ENCODE measurements around the gene COL4A2.

Gene COL4A2

DNA sequence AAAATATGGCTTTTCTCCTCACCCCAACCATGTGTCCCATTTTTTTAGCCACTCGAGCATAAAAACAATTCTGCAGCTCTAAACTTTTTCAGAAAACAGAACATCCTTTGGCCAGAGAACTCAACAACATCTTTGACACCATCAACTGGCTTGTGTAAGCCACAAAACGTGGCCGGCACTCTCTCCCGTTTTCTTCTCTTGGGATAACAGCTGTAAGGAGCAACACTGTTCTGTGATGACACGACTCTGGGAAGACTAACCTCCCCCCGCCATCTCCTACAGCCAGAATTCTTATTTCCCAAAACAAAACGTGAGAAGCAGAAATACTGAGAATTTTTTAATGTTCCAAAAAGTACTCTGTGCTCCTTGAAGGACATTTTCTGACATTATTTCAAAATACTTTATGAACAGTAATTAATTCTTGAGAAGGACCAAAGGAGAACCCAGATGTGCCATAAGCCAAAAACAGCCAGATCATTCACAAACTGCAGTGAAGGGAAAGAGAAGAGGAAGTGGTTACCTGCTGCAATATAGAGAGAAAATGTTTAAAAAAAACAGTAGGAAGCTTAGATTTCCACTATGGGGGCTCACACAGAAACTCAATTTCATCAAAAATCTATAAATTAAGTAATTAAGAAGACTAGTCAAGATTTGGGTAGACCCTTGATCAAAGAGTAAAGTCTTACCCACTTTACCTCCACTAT is 25.9 kb upstream of the COL4A2 start:
- H3K4me1 Mint-ChIP-seq, result no peaks in the 10 kb centered on the region
- H3K9me3 Mint-ChIP-seq, result no peaks in the 10 kb centered on the region
- no peak overlapping the region for H3K27ac Mint-ChIP-seq
- no peak for DNase-seq (ENCODE audit: low spot score in 2 of 2)
- H3K36me3 Mint-ChIP-seq, result no peaks in the 10 kb centered on the region
- no peak overlapping the region for H3K4me3 Mint-ChIP-seq
- ATAC-seq, result no peak

DNA sequence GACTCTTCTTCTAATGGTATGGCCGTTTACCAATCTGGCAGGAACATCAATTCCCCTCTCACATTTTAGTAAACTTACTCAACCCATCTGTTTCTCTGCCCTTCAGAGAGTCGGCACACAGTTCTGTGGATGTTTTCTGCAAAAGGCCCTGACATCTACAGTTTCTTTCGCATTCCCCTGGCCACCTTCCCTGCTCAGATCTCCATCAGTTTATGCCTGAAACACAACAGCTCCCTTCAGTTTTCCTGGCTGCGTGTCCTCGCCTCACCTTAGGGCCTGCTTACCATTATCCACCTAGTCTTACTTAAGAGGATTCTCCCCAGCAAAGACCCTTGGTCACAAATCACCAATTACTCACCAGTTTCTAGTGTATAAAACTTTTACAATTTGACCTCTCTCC is 25.3 kb upstream of the COL4A2 start:
- H3K27ac Mint-ChIP-seq, result no peak overlapping the region

DNA sequence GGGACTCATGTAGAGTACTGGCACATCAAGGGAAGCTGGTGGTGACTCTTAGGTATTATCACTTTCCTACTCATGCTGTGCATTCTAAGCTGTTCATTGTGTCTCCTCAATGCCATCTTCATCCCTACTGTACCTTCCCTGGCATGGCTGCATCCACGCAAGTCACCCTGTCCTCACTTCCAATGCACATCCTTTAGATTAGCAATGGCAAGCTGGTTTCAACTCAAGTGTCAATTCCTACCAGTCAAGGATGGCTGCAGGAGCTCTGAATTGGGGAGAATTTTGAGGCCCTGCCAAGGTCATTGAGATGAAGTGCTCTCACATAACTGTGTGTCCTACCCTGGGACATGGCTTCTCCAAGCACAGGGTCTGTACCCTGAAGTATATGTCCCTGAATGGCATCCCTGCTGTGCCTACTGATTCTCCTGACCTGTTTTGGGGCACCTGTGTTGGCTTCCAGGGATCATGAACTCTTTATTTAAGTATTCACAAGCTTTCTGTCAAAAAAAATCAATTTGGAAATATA is 24.7 kb upstream of the COL4A2 start:
- H3K36me3 Mint-ChIP-seq, result no peaks in the 10 kb centered on the region
- H3K9me3 Mint-ChIP-seq, result no peaks in the 10 kb centered on the region
- DNase-seq (ENCODE audit: low spot score in 2 of 2), result no peak

More for the DNA sequence above, 25.3 kb upstream of the COL4A2 start:
- Mint-ChIP-seq H3K4me3 (no peak overlapping the region), H3K4me1 (no peaks in the 10 kb centered on the region), H3K9me3 (no peaks in the 10 kb centered on the region), H3K36me3 (no peaks in the 10 kb centered on the region)
- DNase-seq (ENCODE audit: low spot score in 2 of 2), result no peak
- ATAC-seq, result no peak

DNA sequence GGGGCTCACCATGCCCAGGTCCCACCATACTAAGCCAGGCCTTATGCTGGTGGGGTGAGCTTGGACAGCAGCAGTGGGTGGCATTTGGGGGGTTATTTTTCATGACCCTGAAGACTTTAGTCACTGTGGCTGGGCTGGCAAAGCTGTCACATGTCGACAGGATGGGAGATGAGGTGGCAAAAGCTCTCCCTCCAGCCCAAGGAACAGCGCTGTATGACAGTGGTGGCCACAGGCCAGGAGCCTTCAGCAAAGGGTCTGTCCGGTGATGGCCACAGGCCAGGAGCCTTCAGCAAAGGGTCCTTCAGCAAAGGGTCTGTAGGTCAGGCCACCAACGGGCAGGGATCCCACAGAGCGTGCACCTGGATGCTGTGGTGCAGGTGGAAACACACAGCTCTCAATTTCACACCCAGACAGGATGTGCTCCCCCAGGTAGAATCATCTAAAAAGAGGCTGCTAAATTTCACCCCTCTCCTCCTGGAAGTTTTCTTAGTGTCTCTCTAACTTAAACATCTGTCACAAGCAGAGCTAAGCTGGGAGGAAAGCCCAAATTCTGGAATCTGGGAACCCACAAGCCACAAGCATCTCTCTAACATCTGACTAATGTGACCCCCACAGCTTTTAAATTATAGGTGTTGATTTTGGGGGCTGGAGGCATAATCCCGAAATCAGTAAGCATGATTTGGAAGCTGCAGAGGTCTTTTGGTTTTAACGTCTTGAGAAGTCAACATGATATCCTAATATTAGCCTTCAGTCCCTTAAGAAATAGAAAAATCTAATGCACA is 23.2 kb upstream of the COL4A2 start:
- no peaks in the 10 kb centered on the region for H3K9me3 Mint-ChIP-seq
- H3K27ac Mint-ChIP-seq, result no peak overlapping the region
- no peaks in the 10 kb centered on the region for H3K4me1 Mint-ChIP-seq
- DNase-seq (ENCODE audit: low spot score in 2 of 2), result no peak
- no peak for ATAC-seq
- no peak overlapping the region for H3K4me3 Mint-ChIP-seq
- no peaks in the 10 kb centered on the region for H3K36me3 Mint-ChIP-seq

More for the DNA sequence above, 24.7 kb upstream of the COL4A2 start:
- Mint-ChIP-seq H3K4me3 (no peak overlapping the region), H3K4me1 (no peaks in the 10 kb centered on the region), H3K27ac (no peak overlapping the region)
- ATAC-seq, result no peak

DNA sequence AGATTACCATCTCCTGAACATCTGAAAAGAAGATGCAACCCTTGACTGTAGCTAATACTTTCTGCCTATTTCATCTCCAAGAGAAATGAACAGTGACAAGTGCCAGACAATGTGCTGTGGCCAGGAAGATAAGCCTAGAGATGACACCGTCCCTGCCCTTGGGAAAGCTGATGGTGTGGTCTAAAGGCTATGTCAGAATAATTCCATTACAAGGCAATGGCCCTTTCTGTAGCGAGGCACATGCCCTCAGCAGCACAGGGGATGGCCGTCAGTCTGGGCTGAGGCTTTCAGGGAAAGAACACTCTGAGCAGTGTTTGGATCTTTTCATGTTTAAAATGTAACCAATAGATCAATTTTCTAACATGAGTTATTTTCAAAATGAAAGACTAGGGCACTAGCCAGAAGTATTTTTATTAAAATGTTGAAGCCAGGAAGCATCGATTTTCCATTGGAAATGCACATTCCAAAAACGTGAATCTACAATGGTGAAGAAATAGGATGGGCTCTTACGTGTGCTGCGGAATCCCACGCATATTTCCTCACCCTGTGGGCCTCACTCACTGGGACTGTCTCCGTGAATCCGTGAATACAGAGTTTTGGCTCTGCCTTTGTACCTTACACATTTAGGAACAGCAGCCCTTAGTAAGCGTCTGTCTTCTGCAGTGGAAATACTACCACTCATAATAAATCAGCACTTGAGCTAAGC is 22.2 kb upstream of the COL4A2 start:
- H3K4me1 Mint-ChIP-seq, result no peaks in the 10 kb centered on the region
- ATAC-seq (no peak), DNase-seq (ENCODE audit: low spot score in 2 of 2) (no peak)
- H3K36me3 Mint-ChIP-seq, result no peaks in the 10 kb centered on the region
- H3K9me3 Mint-ChIP-seq, result no peaks in the 10 kb centered on the region
- no peak overlapping the region for H3K4me3 Mint-ChIP-seq
- no peak overlapping the region for H3K27ac Mint-ChIP-seq

DNA sequence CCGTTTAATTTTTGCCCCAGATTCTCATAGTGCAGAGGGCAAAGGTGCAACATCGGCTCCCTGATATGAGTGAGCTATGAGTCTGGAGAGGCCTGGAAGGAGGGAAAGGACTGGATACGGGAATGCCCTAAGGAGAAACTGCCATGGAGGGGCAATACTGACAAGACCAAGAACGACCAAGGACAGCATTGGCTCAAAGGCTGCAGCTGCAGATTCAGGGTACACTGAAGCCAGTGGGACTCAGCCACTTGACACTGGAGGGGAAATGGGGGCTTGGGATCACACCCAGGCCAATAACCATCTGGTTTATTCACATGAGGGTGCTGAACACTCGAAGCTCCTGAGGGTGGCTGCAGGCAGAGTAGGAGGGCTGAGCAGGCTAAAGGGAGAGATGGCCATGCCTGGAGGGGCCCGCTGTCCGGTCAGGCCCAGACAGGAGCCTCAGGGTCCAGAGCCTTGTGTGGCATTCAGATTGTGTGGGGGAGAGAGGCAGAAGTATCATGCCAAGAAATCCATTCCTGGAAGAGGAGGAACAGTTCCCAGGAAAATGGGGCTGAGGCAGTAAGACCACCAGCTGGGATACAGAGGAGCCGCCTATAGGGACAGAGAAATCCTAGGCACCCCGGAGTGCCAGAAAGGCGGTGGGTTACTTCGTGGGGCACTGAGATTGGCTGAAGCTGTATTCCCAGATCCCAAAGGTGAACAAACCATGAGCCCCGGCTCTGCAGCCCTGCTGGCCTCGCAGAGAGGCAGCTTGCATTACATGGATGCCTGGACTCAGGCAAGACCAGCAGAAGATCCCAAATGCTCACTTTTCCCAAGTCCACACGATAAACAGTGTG is 20.9 kb upstream of the COL4A2 start:
- H3K36me3 Mint-ChIP-seq, result no peaks in the 10 kb centered on the region
- H3K27ac Mint-ChIP-seq, result no peak overlapping the region
- H3K4me1 Mint-ChIP-seq, result no peaks in the 10 kb centered on the region
- H3K9me3 Mint-ChIP-seq, result peaks cover 2% of the 10 kb centered on the region
- DNase-seq (ENCODE audit: low spot score in 2 of 2) (no peak), ATAC-seq (no peak)
- no peak overlapping the region for H3K4me3 Mint-ChIP-seq

DNA sequence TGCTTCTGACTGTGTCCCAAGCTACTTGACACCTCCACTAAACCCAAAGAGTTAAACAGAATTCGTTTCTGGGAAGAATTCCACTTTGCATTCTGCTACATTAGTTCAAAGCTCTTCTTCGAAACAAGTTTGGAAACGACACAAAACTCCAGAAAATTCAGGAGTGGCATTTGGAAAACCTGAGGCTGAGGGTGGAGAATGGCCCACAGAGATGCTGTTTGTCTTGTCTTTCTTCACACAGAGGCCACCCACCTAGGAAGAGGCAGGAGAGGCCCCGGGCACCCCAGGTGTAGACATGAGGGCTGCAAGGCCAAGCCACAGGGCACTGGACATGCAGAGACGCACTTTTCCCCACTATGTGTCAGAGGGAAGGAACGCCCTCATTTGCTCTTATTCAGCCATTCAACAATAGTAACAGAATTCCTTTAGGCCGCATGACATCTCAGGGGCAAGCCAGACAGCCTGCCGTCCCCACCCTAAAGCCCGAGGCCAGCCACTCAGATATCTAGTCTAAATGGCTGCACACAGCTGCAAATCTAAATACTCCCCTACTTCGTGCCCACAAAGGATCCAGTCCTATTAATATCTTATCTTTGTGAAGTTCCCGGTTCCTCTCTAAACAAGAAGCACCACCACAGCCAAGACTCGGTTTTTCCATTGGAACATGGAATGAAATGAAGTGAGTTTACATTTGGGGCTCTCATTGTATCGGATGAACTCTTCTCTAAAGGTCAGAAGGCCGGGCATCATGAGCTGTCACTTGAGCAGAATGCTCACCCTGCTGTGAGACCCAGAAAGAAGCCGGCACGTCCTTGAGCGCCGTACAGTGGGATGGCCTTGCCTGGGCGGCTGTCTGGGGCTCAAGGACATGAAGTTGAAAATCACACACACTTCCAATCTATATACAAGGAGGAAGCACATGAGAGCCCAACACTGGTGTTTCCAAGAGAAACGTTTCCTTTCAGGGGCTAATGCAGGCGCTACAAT is 20.0 kb upstream of the COL4A2 start:
- Mint-ChIP-seq H3K9me3 (peaks cover 2% of the 10 kb centered on the region), H3K27ac (no peak overlapping the region), H3K4me1 (no peaks in the 10 kb centered on the region), H3K4me3 (no peak overlapping the region), H3K36me3 (no peaks in the 10 kb centered on the region)
- DNase-seq (ENCODE audit: low spot score in 2 of 2), result no peak
- no peak for ATAC-seq

DNA sequence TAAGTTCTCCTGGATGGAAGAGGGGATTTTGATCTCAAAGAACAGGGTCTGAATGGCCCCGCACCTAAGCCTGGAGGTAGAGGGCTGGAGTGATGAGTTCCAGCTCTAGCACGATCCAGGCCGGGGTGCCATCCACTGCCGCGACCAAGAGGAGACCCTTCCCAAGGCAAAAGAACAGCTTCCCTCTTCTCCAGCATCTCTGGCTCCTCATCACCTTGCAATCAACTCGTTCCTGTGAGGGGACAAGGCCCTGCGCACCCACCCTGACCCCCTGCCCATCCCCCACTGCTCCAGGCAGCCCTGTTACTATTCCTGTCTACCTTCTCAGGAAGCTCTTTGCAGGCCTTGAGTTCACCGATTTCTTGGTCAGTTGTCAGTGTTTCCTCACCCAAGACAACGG is 17.9 kb upstream of the COL4A2 start:
- DNase-seq (ENCODE audit: low spot score in 2 of 2), result no peak
- Mint-ChIP-seq H3K27ac (no peak overlapping the region), H3K4me3 (no peak overlapping the region), H3K4me1 (no peaks in the 10 kb centered on the region), H3K36me3 (no peaks in the 10 kb centered on the region), H3K9me3 (peaks cover 2% of the 10 kb centered on the region)
- ATAC-seq, result no peak

DNA sequence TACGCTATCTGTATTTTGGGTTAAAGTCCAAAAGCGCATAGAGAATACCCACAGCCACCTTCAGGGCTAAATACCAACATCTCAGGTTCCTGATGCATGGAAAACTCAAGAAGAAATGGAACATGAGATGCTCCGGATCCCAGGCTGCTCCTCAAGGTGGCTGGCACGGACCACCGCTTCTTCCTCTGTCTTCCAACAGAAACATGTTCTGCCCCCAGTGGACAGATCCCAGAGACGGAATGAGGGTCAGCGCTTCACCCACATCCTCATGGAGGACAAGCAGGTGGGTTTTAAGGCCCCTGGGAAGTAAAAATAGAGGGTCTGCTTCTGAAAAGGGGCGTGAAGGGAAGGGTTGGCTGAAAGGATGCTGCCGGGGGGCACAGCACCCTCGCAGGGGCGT is 17.4 kb upstream of the COL4A2 start:
- Mint-ChIP-seq H3K27ac (no peak overlapping the region), H3K4me3 (no peak overlapping the region), H3K4me1 (no peaks in the 10 kb centered on the region), H3K36me3 (no peaks in the 10 kb centered on the region), H3K9me3 (peaks cover 2% of the 10 kb centered on the region)
- ATAC-seq (no peak), DNase-seq (ENCODE audit: low spot score in 2 of 2) (no peak)

DNA sequence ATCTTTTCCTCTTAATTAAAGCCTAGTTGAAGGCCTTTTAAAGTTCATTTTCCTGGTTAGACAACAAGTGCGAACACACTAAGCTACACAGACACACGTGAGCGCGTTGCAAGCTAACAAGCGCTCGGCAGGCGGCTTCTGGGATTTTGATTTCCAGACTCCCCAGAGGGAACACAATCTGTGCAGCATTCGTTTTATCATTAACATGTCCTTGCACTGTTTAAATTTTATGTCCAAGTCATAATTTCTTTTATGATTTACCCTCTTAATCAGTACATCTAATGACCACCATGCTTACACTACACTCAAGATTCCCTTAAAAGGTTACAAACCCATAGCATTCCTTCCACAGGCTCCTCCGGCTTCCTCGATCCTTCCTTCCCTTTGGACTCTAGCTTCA is 16.9 kb upstream of the COL4A2 start:
- Mint-ChIP-seq H3K4me1 (no peaks in the 10 kb centered on the region), H3K9me3 (peaks cover 2% of the 10 kb centered on the region), H3K36me3 (no peaks in the 10 kb centered on the region), H3K27ac (no peak overlapping the region), H3K4me3 (no peak overlapping the region)
- no peak for DNase-seq (ENCODE audit: low spot score in 2 of 2)
- ATAC-seq, result no peak

DNA sequence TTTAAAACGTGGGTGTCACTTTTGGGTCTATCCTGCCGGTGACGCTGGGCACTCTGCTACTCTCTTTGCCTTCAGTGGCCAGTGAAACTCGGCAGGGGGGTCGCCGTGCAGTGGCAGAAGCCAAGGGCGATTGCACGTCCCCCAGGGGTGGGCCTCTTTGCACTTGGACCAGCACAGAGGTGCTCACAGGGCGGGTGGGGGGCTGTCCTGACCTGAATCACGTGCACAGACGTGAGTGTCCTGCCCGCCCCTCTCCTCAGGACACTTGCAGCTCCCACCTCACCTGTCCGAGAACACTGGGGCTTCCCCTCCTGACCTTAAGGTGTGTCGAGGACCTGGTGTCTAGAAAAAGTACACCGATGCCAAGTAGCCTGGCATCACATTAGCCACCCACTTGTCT is 16.3 kb upstream of the COL4A2 start:
- no peaks in the 10 kb centered on the region for H3K36me3 Mint-ChIP-seq
- no peak overlapping the region for H3K4me3 Mint-ChIP-seq
- DNase-seq (ENCODE audit: low spot score in 2 of 2), result no peak
- no peaks in the 10 kb centered on the region for H3K4me1 Mint-ChIP-seq
- H3K27ac Mint-ChIP-seq, result no peak overlapping the region
- peaks cover 2% of the 10 kb centered on the region for H3K9me3 Mint-ChIP-seq
- peak; percentile 13 for ATAC-seq

DNA sequence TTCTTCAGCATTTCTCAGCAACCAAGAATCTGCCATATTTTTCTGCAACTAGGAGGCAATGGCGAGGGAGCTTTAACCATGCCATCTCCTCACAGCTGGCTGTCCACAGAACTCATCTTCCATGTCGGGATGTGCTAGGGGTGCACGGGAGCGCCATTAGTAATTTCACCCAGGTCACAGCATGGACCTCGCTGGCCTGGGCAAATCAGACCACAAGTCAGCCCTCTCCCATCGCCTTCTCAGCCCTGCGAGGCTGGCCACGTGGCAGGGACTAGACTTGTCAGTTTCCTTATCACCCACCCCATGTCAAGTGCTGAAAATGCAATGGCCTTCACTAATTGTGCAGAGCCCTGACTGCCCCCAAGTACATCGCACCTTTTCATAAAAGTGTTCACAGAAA is 15.8 kb upstream of the COL4A2 start:
- Mint-ChIP-seq H3K9me3 (peaks cover 2% of the 10 kb centered on the region), H3K36me3 (no peaks in the 10 kb centered on the region), H3K27ac (no peak overlapping the region), H3K4me1 (no peaks in the 10 kb centered on the region), H3K4me3 (no peak overlapping the region)
- DNase-seq (ENCODE audit: low spot score in 2 of 2) (no peak), ATAC-seq (no peak)

DNA sequence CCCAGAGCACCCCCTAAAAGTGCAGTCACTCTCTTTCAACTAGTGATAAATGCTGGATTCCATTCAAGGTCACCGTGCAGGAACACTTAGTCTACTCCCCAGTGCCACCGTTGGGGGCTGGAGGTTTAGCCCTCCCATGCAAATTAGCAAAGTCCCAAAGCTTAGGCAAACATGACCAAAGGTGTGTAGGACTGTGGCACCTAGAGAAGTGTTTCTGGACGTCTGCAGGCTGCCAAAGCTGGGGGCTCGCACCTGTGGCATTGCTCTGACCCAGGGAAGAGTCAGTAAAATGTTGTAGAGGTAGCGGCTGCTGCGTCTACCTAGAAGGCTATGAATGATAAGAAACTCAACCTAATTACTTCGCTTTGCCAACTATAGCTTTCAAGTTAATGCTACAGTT is 14.0 kb upstream of the COL4A2 start:
- H3K9me3 Mint-ChIP-seq, result peaks cover 2% of the 10 kb centered on the region
- H3K27ac Mint-ChIP-seq, result no peak overlapping the region
- H3K36me3 Mint-ChIP-seq, result no peaks in the 10 kb centered on the region
- H3K4me1 Mint-ChIP-seq, result no peaks in the 10 kb centered on the region
- ATAC-seq (no peak), DNase-seq (ENCODE audit: low spot score in 2 of 2) (no peak)
- no peak overlapping the region for H3K4me3 Mint-ChIP-seq

DNA sequence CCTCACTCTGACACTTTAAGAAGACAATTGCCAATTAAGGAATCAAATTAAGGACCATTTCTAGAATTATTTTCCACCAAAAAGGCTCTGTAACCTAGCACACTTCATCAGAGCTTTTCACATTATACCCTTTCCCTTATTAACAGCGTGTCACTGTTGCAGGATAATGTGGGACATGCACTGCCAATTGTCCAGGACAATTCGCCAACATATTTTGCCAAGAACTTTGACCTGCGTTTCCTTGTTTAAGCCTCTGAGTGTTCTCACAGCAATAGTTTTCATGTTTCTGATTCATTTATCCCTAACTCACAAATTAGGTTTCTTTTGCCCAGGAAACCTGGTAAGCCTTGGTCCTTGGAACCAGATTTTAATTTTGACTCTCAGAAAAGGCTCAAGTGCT is 13.4 kb upstream of the COL4A2 start:
- no peaks in the 10 kb centered on the region for H3K36me3 Mint-ChIP-seq
- H3K4me1 Mint-ChIP-seq, result peaks cover 2% of the 10 kb centered on the region
- no peak for DNase-seq (ENCODE audit: low spot score in 2 of 2)
- H3K9me3 Mint-ChIP-seq, result peaks cover 2% of the 10 kb centered on the region
- ATAC-seq, result no peak
- no peak overlapping the region for H3K4me3 Mint-ChIP-seq
- H3K27ac Mint-ChIP-seq, result no peak overlapping the region

All from stimulated activated effector memory CD8-positive, alpha-beta T cell treated with anti-CD3 and anti-CD28 coated beads, Interleukin-12 subunit alpha, Interleukin-12 subunit beta, amount 100 ng/mL, for 72 hours (primary cell).